Transverse colon (tissue), 4 donors: ENCODE results near the gene LTBR. TPM values are rescaled to one million over a fixed set of nuclear protein-coding genes. Genes with fewer than 3 reads are reported as not detected.

ENCODE experiments used
- DNase-seq: peaks from one replicate; pipeline ENCODE4 v3.0.0-alpha.2; 2019
- H3K27ac ChIP-seq, 4 donors: fragments of 200-600 bp; sonication (generic); 2 replicates each; pipeline ENCODE4 v1.5.1; 2016 to 2018; ENCODE audit warnings: inconsistent platforms in 4 of 4
- H3K27me3 ChIP-seq: fragments of 200-600 bp; sonication (generic); 2 replicates; pipeline ENCODE4 v1.5.1; 2017; ENCODE audit warnings: inconsistent platforms
- H3K36me3 ChIP-seq, 4 donors: fragments of 200-600 bp; sonication (generic); 2 replicates each; pipeline ENCODE4 v1.5.1; 2017 to 2019; ENCODE audit warnings: inconsistent platforms in 4 of 4
- H3K4me1 ChIP-seq, 4 donors: fragments of 200-600 bp; sonication (generic); 2 replicates each; pipeline ENCODE4 v1.5.1; 2017 to 2020; ENCODE audit warnings: inconsistent platforms in 4 of 4
- H3K4me3 ChIP-seq, 4 donors: fragments of 200-600 bp; sonication (generic); 1 replicate in 1 of 4; 2 replicates in 3 of 4; pipeline versions ENCODE4 v1.5.1 to v1.6.1; 2017 to 2019; ENCODE audit warnings: inconsistent platforms in 4 of 4
- H3K9me3 ChIP-seq, 2 donors: fragments of 200-600 bp; sonication (generic); 2 replicates each; pipeline ENCODE4 v1.5.1; 2017 to 2019; ENCODE audit warnings: inconsistent platforms in 2 of 2
- EP300 ChIP-seq: sonication (generic); formaldehyde crosslinking; IDR thresholded peaks from one replicate; pipeline ENCODE4 v1.6.1; 2017; ENCODE audit warnings: antibody characterized with exemption, low read depth
- POLR2A ChIP-seq: fragments of 450-650 bp; IDR thresholded peaks from one replicate; pipeline ENCODE4 v1.6.1; 2016; ENCODE audit warnings: antibody characterized with exemption, mild to moderate bottlenecking, moderate library complexity
- POLR2AphosphoS5 ChIP-seq, 3 donors: sonication (generic); formaldehyde crosslinking; IDR thresholded peaks; one replicate each; pipeline ENCODE4 v1.6.1; 2016; ENCODE audit warnings: antibody characterized with exemption in 3 of 3
- WGBS, 2 donors: methylation state at CpG; one replicate each; pipeline ENCODE4 v1.1.5; 2018; ENCODE audit warnings: low coverage in 1 of 2; 5-methylcytosine and 5-hydroxymethylcytosine counted together
- in situ Hi-C, 4 donors: fragments of 200-750 bp; cut with MboI; loops; one replicate each; pipeline versions ENCODE4 v1.15.0 to v1.15.1; 2017; ENCODE audit warnings: low sequenced_read_pairs in 3 of 4, low pct_ligation_motif_present in 1 of 4, low pct_unique_long_range_greater_than_20kb in 1 of 4
- intact Hi-C: fragments of 100-400 bp; cut with DNase I; formaldehyde crosslinking; loops from one replicate; pipeline ENCODE4 v1.15.1; 2023; ENCODE audit warnings: low total_unique reads
- total RNA-seq, 4 donors: library from RNA; depleted of rRNA; stranded (reverse); fragments of >200 nt; gene quantifications; one replicate each; pipeline ENCODE4 v1.1.0, GENCODE V29; 2016
- TF ChIP-seq, protein P1 (sequence below), 5 experiments: fragments of 200-600 bp in 3 of 5; fragments of 450-650 bp in 2 of 5; sonication (generic) in 3 of 5; IDR thresholded peaks; 1 replicate in 2 of 5; 2 replicates in 3 of 5; pipeline ENCODE4 v1.5.1; 2016 to 2017; ENCODE audit warnings: antibody characterized with exemption in 5 of 5, inconsistent platforms in 3 of 5, mild to moderate bottlenecking in 2 of 5, moderate library complexity in 1 of 5

The LTBR gene
- 100 to 1,000 TPM; 148 to 367 (median 208) TPM for total RNA-seq

DNA sequence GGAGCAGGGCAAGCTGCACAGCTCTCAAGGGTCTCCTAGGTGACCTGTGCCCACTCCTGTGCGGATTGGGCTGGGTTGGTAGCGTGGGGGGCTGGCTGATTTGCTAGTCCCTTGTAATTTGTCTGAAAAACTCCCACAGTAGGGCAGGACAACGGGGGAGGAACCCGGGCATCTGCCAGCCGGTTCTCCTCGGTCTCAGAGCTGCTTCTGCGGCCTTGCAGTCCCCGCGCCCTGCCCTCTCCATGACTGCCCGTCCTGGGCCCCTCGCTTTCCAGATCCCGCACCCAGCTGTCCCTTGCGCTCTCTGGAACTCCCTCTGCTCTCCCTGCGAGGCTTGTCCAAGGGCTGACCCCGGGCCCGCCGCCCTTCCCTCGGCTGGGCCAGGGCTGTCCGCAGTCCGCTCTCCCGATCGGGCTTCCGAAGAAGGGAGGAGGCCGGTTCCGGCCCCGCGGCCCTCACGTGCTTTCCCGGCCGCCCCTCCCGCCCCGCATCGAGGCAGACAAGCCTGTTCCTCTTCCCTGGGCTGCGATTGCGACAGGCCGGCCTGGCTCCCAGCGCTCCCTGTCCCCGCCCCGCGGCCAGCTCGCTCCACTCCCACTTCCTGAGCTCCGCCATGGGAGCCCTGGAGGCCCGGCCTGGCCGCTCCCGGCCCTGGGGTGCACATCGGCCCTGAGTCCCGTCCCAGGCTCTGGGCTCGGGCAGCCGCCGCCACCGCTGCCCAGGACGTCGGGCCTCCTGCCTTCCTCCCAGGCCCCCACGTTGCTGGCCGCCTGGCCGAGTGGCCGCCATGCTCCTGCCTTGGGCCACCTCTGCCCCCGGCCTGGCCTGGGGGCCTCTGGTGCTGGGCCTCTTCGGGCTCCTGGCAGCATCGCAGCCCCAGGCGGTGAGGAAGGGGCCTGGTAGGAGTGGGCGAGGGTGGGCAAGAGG is at the start of gene LTBR:
LTBR (plus strand) TSS at position 591 of the 927 bp plus-strand sequence; CDS start at position 788, 197 bp downstream.
- Histone ChIP-seq H3K4me3 (peak within 1 kb of the TSS; percentile 55 to 87 (median 68)), H3K27ac (peak within 1 kb of the TSS; percentile 94 to 97 (median 95)), H3K9me3 (no peaks in the 10 kb centered on the region), H3K4me1 (peaks cover 16 to 62% (median 38%) of the 10 kb centered on the region in 4 donors), H3K27me3 (no peaks in the 10 kb centered on the region), H3K36me3 (peaks cover 0 to 21% (median 6%) of the 10 kb centered on the region in 4 donors)
- DNase-seq, result peak; percentile 96
- TF ChIP-seq POLR2AphosphoS5 (IDR thresholded peaks at IDR 0.05) (peak; percentile 89 to 96 (median 94)), POLR2A (peak; percentile 93)
- TF ChIP-seq, protein P1, sequence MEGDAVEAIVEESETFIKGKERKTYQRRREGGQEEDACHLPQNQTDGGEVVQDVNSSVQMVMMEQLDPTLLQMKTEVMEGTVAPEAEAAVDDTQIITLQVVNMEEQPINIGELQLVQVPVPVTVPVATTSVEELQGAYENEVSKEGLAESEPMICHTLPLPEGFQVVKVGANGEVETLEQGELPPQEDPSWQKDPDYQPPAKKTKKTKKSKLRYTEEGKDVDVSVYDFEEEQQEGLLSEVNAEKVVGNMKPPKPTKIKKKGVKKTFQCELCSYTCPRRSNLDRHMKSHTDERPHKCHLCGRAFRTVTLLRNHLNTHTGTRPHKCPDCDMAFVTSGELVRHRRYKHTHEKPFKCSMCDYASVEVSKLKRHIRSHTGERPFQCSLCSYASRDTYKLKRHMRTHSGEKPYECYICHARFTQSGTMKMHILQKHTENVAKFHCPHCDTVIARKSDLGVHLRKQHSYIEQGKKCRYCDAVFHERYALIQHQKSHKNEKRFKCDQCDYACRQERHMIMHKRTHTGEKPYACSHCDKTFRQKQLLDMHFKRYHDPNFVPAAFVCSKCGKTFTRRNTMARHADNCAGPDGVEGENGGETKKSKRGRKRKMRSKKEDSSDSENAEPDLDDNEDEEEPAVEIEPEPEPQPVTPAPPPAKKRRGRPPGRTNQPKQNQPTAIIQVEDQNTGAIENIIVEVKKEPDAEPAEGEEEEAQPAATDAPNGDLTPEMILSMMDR (IDR thresholded peaks at IDR 0.05), result no peak
- in situ Hi-C loops, result no loop called here
- WGBS, 2 donors, result 8% methylated on average over 54 of the region's 62 CpGs; no CpG with 5 or more reads in 1 of the 2 donors
- intact Hi-C loops, result loop anchor here (5.0 kb wide), 1 partner anchor 47 kb away; no protein-coding TSS in a partner anchor

DNA sequence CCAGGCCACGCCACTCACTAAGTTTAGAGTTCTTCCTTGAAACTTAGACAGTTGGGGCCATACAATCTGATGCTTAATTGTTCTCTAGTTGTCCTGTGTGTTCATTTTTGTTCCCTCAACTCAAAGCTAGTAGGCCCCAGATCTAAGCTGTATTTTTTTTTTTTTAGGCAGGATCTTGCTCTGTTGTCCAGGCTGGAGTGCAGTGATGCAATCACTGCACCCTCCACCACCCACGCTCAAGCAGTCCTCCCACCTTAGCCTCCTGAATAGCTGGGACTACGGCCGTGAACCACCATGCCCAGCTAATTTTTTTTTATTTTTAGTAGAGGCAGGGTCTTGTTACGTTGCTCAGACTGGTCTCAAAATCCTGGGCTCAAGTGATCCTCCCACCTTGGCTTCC is 49.6 kb upstream of the LTBR start:
- Histone ChIP-seq H3K4me3 (peak overlapping the region in 1 of 4 donors; percentile 84), H3K36me3 (peaks cover 0 to 45% (median 17%) of the 10 kb centered on the region in 4 donors), H3K4me1 (peaks cover 39 to 81% (median 69%) of the 10 kb centered on the region in 4 donors), H3K27me3 (no peaks in the 10 kb centered on the region), H3K27ac (peak overlapping the region; percentile 94 to 99 (median 98)), H3K9me3 (no peaks in the 10 kb centered on the region)
- TF ChIP-seq, protein P1 (IDR thresholded peaks at IDR 0.05), result no peak
- TF ChIP-seq POLR2A, result no peak
- no peak for TF ChIP-seq POLR2AphosphoS5 (IDR thresholded peaks at IDR 0.05)
- no peak for DNase-seq
- WGBS, 2 donors, result 49 to 71% methylated on average over 4 to 5 of the region's 5 CpGs
- in situ Hi-C loops, result loop anchor here in 3 of 4 donors (10.0 to 25.0 kb wide), 3 partner anchors 120 to 203 kb away; partner anchors contain the start of genes TAPBPL (in 3 of the 3), VAMP1 (in 2 of the 3) and GAPDH (in 1 of the 3)
- intact Hi-C loops, result loop anchor here (10.0 kb wide), 1 partner anchor 220 kb away; the partner anchor contains the start of gene IFFO1

GRCh38 chr12:6334940-6335450 is 49.0 kb upstream of the LTBR start:
- H3K27me3 ChIP-seq, result no peaks in the 10 kb centered on the region
- DNase-seq, result peak; percentile 58
- no peaks in the 10 kb centered on the region for H3K9me3 ChIP-seq
- intact Hi-C loops, result loop anchor here (5.0 to 10.0 kb wide), 2 partner anchors 47 to 220 kb away; partner anchors contain the start of genes IFFO1 and LTBR
- TF ChIP-seq EP300, result no peak
- TF ChIP-seq POLR2AphosphoS5 (IDR thresholded peaks at IDR 0.05), result peak in 1 of 3 donors; percentile 3
- peaks cover 0 to 38% (median 15%) of the 10 kb centered on the region in 4 donors for H3K36me3 ChIP-seq
- in situ Hi-C loops, result loop anchor here in 3 of 4 donors (10.0 to 25.0 kb wide), 3 partner anchors 120 to 202 kb away; partner anchors contain the start of genes TAPBPL (in 3 of the 3), VAMP1 (in 2 of the 3) and GAPDH (in 1 of the 3)
- peak overlapping the region; percentile 94 to 99 (median 98) for H3K27ac ChIP-seq
- 18 to 22% methylated on average over 4 to 13 of the region's 13 CpGs for WGBS, 2 donors
- peaks cover 39 to 88% (median 75%) of the 10 kb centered on the region in 4 donors for H3K4me1 ChIP-seq
- H3K4me3 ChIP-seq, result peak overlapping the region in 3 of 4 donors; percentile 26 to 84 (median 32)

- H3K27ac ChIP-seq, result peak overlapping the region; percentile 94 to 99 (median 98)
- in situ Hi-C loops, result loop anchor here in 3 of 4 donors (10.0 to 25.0 kb wide), 3 partner anchors 119 to 202 kb away; partner anchors contain the start of genes TAPBPL (in 3 of the 3), VAMP1 (in 2 of the 3) and GAPDH (in 1 of the 3)
- WGBS, 2 donors, result 0 to 2% methylated on average over 1 to 11 of the region's 11 CpGs
Observed at GRCh38 chr12:6335451-6336078, 48.4 kb upstream of the LTBR start.

More at GRCh38 chr12:6335451-6336078, 48.4 kb upstream of the LTBR start:
- Histone ChIP-seq H3K4me3 (peak overlapping the region; percentile 20 to 84 (median 29)), H3K4me1 (peaks cover 39 to 88% (median 77%) of the 10 kb centered on the region in 4 donors), H3K27me3 (no peaks in the 10 kb centered on the region), H3K9me3 (no peaks in the 10 kb centered on the region), H3K36me3 (peaks cover 0 to 33% (median 15%) of the 10 kb centered on the region in 4 donors)
- intact Hi-C loops, result loop anchor here (5.0 to 10.0 kb wide), 2 partner anchors 47 to 219 kb away; partner anchors contain the start of genes IFFO1 and LTBR
- TF ChIP-seq, protein P1 (IDR thresholded peaks at IDR 0.05), result peak; percentile 28 to 74 (median 47)
- TF ChIP-seq EP300 (no peak), POLR2A (peak; percentile 10), POLR2AphosphoS5 (IDR thresholded peaks at IDR 0.05) (peak in 2 of 3 donors; percentile 33 to 59)
- DNase-seq, result peak; percentile 84
